ENCODE results near the gene ZNF423.

ZNF423 gene

GRCh38 chr16:49552313-49552928, 303.5 kb downstream of the ZNF423 start:
- DNase-seq (ENCODE audit: low read depth): no peak

GRCh38 chr16:49550666-49551065, 305.2 kb downstream of the ZNF423 start:
- DNase-seq (ENCODE audit: low read depth): no peak

- no peak for DNase-seq (ENCODE audit: low read depth)
Measured at GRCh38 chr16:49550140-49550539, 305.8 kb downstream of the ZNF423 start.

GRCh38 chr16:49548325-49548970, 307.5 kb downstream of the ZNF423 start:
- no peak for DNase-seq (ENCODE audit: low read depth)

- no peak for DNase-seq (ENCODE audit: low read depth)
Measured at GRCh38 chr16:49547448-49547847, 308.5 kb downstream of the ZNF423 start.

GRCh38 chr16:49546735-49547134, 309.2 kb downstream of the ZNF423 start:
- DNase-seq (ENCODE audit: low read depth): no peak

GRCh38 chr16:49545741-49546448, 310.0 kb downstream of the ZNF423 start:
- DNase-seq (ENCODE audit: low read depth): no peak

- DNase-seq (ENCODE audit: low read depth): no peak
Measured at GRCh38 chr16:49545243-49545642, 310.7 kb downstream of the ZNF423 start.

- DNase-seq (ENCODE audit: low read depth): no peak
Measured at GRCh38 chr16:49544828-49545227, 311.1 kb downstream of the ZNF423 start.

GRCh38 chr16:49543631-49543946, 312.3 kb downstream of the ZNF423 start:
- DNase-seq (ENCODE audit: low read depth): no peak

- DNase-seq (ENCODE audit: low read depth): no peak
Measured at GRCh38 chr16:49542946-49543630, 312.8 kb downstream of the ZNF423 start.

- no peak for DNase-seq (ENCODE audit: low read depth)
Measured at GRCh38 chr16:49542391-49542891, 313.5 kb downstream of the ZNF423 start.

GRCh38 chr16:49540836-49541235, 315.1 kb downstream of the ZNF423 start:
- no peak for DNase-seq (ENCODE audit: low read depth)

- no peak for DNase-seq (ENCODE audit: low read depth)
Measured at GRCh38 chr16:49539758-49540157, 316.2 kb downstream of the ZNF423 start.

GRCh38 chr16:49537924-49538459, 317.9 kb downstream of the ZNF423 start:
- no peak for DNase-seq (ENCODE audit: low read depth)

- no peak for DNase-seq (ENCODE audit: low read depth)
Measured at GRCh38 chr16:49534901-49535610, 320.9 kb downstream of the ZNF423 start.

GRCh38 chr16:49533422-49533821, 322.5 kb downstream of the ZNF423 start:
- DNase-seq (ENCODE audit: low read depth): no peak

- DNase-seq (ENCODE audit: low read depth): no peak
Measured at GRCh38 chr16:49532873-49533272, 323.0 kb downstream of the ZNF423 start.

- DNase-seq (ENCODE audit: low read depth): no peak
Measured at GRCh38 chr16:49531931-49532840, 323.7 kb downstream of the ZNF423 start.

- no peak for DNase-seq (ENCODE audit: low read depth)
Measured at GRCh38 chr16:49531425-49531824, 324.5 kb downstream of the ZNF423 start.
